GM21367 (cell line): Measurements from ENCODE around the gene OMA1.

ENCODE experiments used
- ATAC-seq: cut with Tn5 transposase; IDR thresholded peaks from one replicate; pipeline ENCODE4 v1.9.1; 2021; ENCODE audit not compliant: unreplicated experiment

OMA1 gene

GRCh38 chr1:58460469-58460868 lies 86.1 kb downstream of the OMA1 start:
- no peak for ATAC-seq

GRCh38 chr1:58459911-58460310 lies 86.6 kb downstream of the OMA1 start:
- no peak for ATAC-seq

- ATAC-seq, result no peak
Measured at GRCh38 chr1:58457023-58457635, 89.4 kb downstream of the OMA1 start.

GRCh38 chr1:58456470-58456869 lies 90.1 kb downstream of the OMA1 start:
- no peak for ATAC-seq

GRCh38 chr1:58454807-58455206 lies 91.7 kb downstream of the OMA1 start:
- ATAC-seq, result no peak

GRCh38 chr1:58454385-58454784 lies 92.1 kb downstream of the OMA1 start:
- no peak for ATAC-seq

- no peak for ATAC-seq
Measured at GRCh38 chr1:58451560-58452191, 94.8 kb downstream of the OMA1 start.

- no peak for ATAC-seq
Measured at GRCh38 chr1:58447886-58448285, 98.6 kb downstream of the OMA1 start.

GRCh38 chr1:58447042-58447441 lies 99.5 kb downstream of the OMA1 start:
- ATAC-seq, result no peak

- no peak for ATAC-seq
Measured at GRCh38 chr1:58446368-58446767, 100.2 kb downstream of the OMA1 start.

GRCh38 chr1:58443986-58444868 lies 102.3 kb downstream of the OMA1 start:
- no peak for ATAC-seq

GRCh38 chr1:58442114-58442513 lies 104.4 kb downstream of the OMA1 start:
- no peak for ATAC-seq

- no peak for ATAC-seq
Measured at GRCh38 chr1:58441699-58442098, 104.8 kb downstream of the OMA1 start.

GRCh38 chr1:58440696-58441095 lies 105.8 kb downstream of the OMA1 start:
- ATAC-seq, result no peak

- no peak for ATAC-seq
Measured at GRCh38 chr1:58439946-58440345, 106.6 kb downstream of the OMA1 start.

GRCh38 chr1:58438468-58438867 lies 108.1 kb downstream of the OMA1 start:
- no peak for ATAC-seq

GRCh38 chr1:58437623-58438022 lies 108.9 kb downstream of the OMA1 start:
- ATAC-seq, result no peak

GRCh38 chr1:58436615-58437297 lies 109.8 kb downstream of the OMA1 start:
- ATAC-seq, result no peak

- ATAC-seq, result no peak
Measured at GRCh38 chr1:58435376-58435775, 111.2 kb downstream of the OMA1 start.

GRCh38 chr1:58434607-58435006 lies 111.9 kb downstream of the OMA1 start:
- ATAC-seq, result no peak

- ATAC-seq, result no peak
Measured at GRCh38 chr1:58434181-58434580, 112.3 kb downstream of the OMA1 start.
